AG04449 (cell line): ENCODE data around the gene OAS2.
"Not testable (repeated sequence)": the region's sequence is repeated elsewhere in the genome, so short reads cannot be mapped to it uniquely, and the experiment has no call there.

Source experiments
- CTCF ChIA-PET: fragments of 350-600 bp; formaldehyde crosslinking; extraction: SDS; loops from one replicate; lab custom pipeline; 2021; ENCODE audit warnings: antibody characterized with exemption; lab: Yijun Ruan, JAX
- POLR2A ChIA-PET: fragments of 400-600, 350-600 bp; formaldehyde crosslinking; extraction: SDS; loops from one replicate; lab custom pipeline; 2020; ENCODE audit warnings: antibody characterized with exemption, inconsistent platforms; lab: Yijun Ruan, JAX
- DNase-seq: peaks from one replicate; pipeline ENCODE4 v3.0.0-alpha.2; 2010; ENCODE audit warnings: low read depth, low spot score
- H3K4me3 ChIP-seq: 2 replicates; pipeline ENCODE4 v1.5.1; 2011; ENCODE audit warnings: low read depth, mild to moderate bottlenecking, control low read depth, low read length
- TF ChIP-seq, protein P1 (sequence below): IDR thresholded peaks from one replicate; pipeline ENCODE4 v1.5.1; 2011; ENCODE audit warnings: mild to moderate bottlenecking, moderate library complexity, low read length, control low read depth, inconsistent platforms; ENCODE audit not compliant: insufficient read depth; ENCODE audit errors: missing control alignments

OAS2 gene

DNA sequence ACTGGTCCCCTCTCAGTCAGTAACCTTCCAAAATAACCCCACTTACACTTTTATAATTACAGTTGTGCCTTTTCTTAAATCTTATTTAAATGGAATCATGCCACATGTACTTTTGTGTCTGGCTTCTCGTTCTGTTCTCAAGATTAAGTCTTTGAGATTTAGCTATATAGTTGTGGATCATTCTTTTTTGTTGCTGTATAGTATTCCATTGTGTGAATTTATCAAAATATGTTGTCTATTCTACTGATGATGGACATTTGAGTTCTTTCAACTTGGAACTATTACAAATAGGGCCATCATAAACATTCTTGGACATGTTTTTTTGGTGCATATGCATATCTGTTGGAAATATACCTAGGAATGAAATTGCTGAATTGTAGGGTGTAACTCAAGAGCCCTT is 31.0 kb upstream of the OAS2 start:
- POLR2A ChIA-PET: no interaction called here
- CTCF ChIA-PET: no interaction called here
- no peak for DNase-seq
- TF ChIP-seq, protein P1, sequence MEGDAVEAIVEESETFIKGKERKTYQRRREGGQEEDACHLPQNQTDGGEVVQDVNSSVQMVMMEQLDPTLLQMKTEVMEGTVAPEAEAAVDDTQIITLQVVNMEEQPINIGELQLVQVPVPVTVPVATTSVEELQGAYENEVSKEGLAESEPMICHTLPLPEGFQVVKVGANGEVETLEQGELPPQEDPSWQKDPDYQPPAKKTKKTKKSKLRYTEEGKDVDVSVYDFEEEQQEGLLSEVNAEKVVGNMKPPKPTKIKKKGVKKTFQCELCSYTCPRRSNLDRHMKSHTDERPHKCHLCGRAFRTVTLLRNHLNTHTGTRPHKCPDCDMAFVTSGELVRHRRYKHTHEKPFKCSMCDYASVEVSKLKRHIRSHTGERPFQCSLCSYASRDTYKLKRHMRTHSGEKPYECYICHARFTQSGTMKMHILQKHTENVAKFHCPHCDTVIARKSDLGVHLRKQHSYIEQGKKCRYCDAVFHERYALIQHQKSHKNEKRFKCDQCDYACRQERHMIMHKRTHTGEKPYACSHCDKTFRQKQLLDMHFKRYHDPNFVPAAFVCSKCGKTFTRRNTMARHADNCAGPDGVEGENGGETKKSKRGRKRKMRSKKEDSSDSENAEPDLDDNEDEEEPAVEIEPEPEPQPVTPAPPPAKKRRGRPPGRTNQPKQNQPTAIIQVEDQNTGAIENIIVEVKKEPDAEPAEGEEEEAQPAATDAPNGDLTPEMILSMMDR: no peak
- H3K4me3 ChIP-seq: no peak overlapping the region

DNA sequence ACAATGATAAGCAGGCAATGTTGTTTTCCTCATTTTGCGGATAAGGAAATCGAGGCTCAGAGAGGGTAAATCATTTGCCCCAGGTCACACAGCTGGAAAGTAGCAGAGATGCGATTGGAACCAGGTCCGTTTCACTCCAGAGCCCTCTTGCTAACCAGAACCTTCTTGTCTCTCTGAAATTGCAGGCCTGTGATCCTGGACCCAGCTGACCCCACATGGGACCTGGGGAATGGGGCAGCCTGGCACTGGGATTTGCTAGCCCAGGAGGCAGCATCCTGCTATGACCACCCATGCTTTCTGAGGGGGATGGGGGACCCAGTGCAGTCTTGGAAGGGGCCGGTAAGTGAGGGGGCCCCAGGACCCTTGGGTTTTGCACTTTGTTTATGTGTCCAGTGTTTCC is 30.6 kb upstream of the OAS2 start:
- CTCF ChIA-PET: no interaction called here

DNA sequence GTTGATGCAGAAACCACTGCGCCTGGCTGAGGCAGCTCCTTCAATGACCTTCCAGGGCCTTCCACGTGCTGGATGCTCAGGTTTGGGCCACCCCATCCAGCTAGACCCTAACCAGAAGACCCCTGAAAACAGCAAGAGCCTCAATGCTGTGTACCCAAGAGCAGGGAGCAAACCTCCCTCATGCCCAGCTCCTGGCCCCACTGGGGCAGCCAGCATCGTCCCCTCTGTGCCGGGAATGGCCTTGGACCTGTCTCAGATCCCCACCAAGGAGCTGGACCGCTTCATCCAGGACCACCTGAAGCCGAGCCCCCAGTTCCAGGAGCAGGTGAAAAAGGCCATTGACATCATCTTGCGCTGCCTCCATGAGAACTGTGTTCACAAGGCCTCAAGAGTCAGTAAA is 29.5 kb upstream of the OAS2 start:
- DNase-seq: no peak
- ChIA-PET CTCF (interaction anchor here (1.5 kb wide), 1 partner anchor 44 kb away, joined by 5 read pairs; no protein-coding TSS in a partner anchor), POLR2A (interaction anchor here (0.6 kb wide), 1 partner anchor 10 kb away, joined by 4 read pairs; no protein-coding TSS in a partner anchor)
- H3K4me3 ChIP-seq: no peak overlapping the region
- TF ChIP-seq, protein P1: no peak

More for the DNA sequence above, 30.6 kb upstream of the OAS2 start:
- TF ChIP-seq, protein P1: no peak
- no peak for DNase-seq
- H3K4me3 ChIP-seq: no peak overlapping the region
- POLR2A ChIA-PET: no interaction called here

DNA sequence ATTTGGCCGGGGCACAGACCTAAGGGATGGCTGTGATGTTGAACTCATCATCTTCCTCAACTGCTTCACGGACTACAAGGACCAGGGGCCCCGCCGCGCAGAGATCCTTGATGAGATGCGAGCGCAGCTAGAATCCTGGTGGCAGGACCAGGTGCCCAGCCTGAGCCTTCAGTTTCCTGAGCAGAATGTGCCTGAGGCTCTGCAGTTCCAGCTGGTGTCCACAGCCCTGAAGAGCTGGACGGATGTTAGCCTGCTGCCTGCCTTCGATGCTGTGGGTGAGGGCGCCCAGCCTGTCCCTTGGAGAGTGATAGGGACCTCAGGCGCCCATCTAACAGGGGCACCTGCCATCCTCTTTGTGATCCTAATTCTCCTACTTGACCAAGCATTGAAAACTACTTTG is 27.6 kb upstream of the OAS2 start:
- no peak for DNase-seq
- CTCF ChIA-PET: no interaction called here
- TF ChIP-seq, protein P1: no peak
- H3K4me3 ChIP-seq: no peak overlapping the region
- POLR2A ChIA-PET: no interaction called here

DNA sequence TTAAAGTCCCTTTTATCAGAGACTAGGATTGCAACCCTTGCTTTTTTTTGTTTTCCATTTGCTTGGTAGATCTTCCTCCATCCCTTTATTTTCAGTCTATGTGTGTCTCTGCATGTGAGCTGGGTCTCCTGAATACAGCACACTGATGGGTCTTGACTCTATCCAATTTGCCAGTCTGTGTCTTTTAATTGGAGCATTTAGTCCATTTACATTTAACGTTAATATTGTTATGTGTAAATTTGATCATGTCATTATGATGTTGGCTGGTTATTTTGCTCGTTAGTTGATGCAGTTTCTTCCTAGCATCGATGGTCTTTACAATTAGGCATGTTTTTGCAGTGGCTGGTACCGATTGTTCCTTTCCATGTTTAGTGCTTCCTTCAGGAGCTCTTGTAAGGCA is 21.2 kb upstream of the OAS2 start:
- H3K4me3 ChIP-seq, CTCF ChIA-PET, DNase-seq, POLR2A ChIA-PET: not testable (repeated sequence)

DNA sequence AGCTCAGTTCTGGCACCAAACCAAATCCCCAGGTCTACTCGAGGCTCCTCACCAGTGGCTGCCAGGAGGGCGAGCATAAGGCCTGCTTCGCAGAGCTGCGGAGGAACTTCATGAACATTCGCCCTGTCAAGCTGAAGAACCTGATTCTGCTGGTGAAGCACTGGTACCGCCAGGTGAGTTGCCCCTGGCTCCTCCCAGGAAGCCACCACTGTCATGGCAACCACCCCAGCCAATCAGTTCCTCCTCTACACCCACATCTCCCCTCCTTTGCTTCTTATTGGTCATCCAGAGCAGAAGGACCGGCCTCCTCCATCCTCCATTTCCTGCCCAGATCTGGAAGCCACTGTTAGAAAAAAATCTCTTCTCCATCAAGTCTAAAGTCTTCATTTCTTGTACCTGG is 17.2 kb upstream of the OAS2 start:
- H3K4me3 ChIP-seq: no peak overlapping the region
- CTCF ChIA-PET: interaction anchor here (0.7 kb wide), 1 partner anchor 44 kb away, joined by 3 read pairs; no protein-coding TSS in a partner anchor
- no peak for DNase-seq
- TF ChIP-seq, protein P1: no peak
- POLR2A ChIA-PET: no interaction called here

DNA sequence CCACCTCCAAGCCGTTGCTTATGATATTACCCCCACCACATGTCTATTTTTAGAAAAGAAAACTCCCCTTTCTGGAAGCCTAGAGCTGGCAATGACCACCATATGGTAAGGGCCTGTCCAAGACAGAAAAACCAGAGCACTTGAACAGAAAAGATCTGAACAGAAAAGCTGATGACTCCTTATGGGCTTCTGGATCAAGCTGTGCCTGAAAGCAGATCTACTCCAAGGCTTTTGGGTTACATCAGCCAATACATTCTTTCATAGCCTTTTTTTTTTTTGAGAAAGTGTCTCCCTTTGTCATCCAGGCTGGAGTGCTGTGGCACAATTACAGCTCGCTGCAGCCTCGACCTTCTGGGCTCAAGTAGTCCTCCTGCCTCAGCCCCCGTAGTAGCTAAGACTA is 16.8 kb upstream of the OAS2 start:
- DNase-seq: no peak
- TF ChIP-seq, protein P1: no peak
- H3K4me3 ChIP-seq: no peak overlapping the region
- ChIA-PET CTCF (interaction anchor here (0.7 kb wide), 1 partner anchor 44 kb away, joined by 3 read pairs; no protein-coding TSS in a partner anchor), POLR2A (no interaction called here)
